ENCODE measurements around the gene IL11RA. TPM values are rescaled to one million over a fixed set of nuclear protein-coding genes. Genes with fewer than 3 reads are reported as not detected.

Gene IL11RA
- total and polyA plus RNA-seq, 2 of the 8 experiments (the other 6 are each of a cell fraction or from before 2014, with no cell fraction given): 5.5 to 9.1 TPM

DNA sequence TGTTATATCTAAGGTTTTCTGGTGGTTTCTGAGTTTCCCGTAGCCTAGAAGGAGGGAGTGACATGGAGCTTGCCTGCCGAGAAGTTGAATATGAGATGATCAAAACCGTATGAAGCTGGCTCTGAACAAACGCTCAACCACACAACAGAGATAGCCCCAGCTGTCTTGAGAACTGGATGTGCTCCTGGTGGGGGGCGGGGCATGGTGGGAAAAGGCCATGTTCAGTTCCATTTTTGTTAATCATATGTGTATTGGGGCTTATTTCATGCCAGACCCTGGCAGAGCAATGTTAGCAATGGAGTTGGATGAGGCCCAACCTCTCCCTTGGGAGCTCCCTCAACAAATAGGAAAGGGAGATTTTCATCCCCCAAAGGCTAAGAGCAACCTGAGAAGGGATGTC lies 34.2 kb downstream of the IL11RA start:
- H3K56ac ChIP-seq (replicated peaks; ENCODE audit: insufficient read length, low read depth, low read length): no peak overlapping the region
- POLR2A ChIA-PET (ENCODE audit: partially characterized antibody): interaction anchor here (0.6 kb wide), 1 partner anchor 10 kb away, joined by 3 read pairs; no protein-coding TSS in a partner anchor
- no peak overlapping the region for H4K8ac ChIP-seq (ENCODE audit: extremely low read depth, insufficient read depth, low read length)
- no peaks in the 10 kb centered on the region for H3K36me3 ChIP-seq (ENCODE audit: control insufficient read depth in 2 of 4, insufficient read depth in 4 of 4, low read length in 3 of 4)
- DNase-seq (ENCODE audit: low read depth in 1 of 2, low spot score in 2 of 2) (no peak), FAIRE-seq (no peak)
- no peak overlapping the region for H2AFZ ChIP-seq (ENCODE audit: low read length)
- no peaks in the 10 kb centered on the region for H3K79me1 ChIP-seq (ENCODE audit: low read depth, low read length)
- no peak overlapping the region for H2BK12ac ChIP-seq (ENCODE audit: low read depth, low read length)
- no peak overlapping the region for H3K23ac ChIP-seq (ENCODE audit: insufficient read length)
- H4K20me1 ChIP-seq (replicated peaks in 1 of 2; ENCODE audit: control insufficient read depth in 1 of 2, insufficient read depth in 2 of 2, low read length in 2 of 2): no peaks in the 10 kb centered on the region
- no peak overlapping the region for H3K4me2 ChIP-seq (ENCODE audit: insufficient read depth in 1 of 2, low read depth in 2 of 2, low read length in 2 of 2)
- H2AK5ac ChIP-seq (ENCODE audit: low read depth, low read length): no peak overlapping the region
- H3K14ac ChIP-seq (ENCODE audit: insufficient read length): no peak overlapping the region
- CTCF ChIA-PET (ENCODE audit: partially characterized antibody): interaction anchor here (1.0 to 12.6 kb wide), 5 partner anchors 8 to 21 kb away, joined by 3 to 147 read pairs (median 5); no protein-coding TSS in a partner anchor
- no peaks in the 10 kb centered on the region for H3K27me3 ChIP-seq (replicated peaks in 1 of 4; ENCODE audit: control insufficient read depth in 3 of 4, extremely low read depth in 1 of 4, insufficient read depth in 3 of 4, low read length in 3 of 4)
- no peaks in the 10 kb centered on the region for H3K9me3 ChIP-seq (ENCODE audit: insufficient read depth in 2 of 2, low read depth in 1 of 2, low read length in 1 of 2)
- no peak overlapping the region for H2BK15ac ChIP-seq (ENCODE audit: low read length)
- no peak overlapping the region for H2BK120ac ChIP-seq (replicated peaks; ENCODE audit: low read depth, low read length)
- H3K23me2 ChIP-seq (ENCODE audit: low read depth, low read length): no peaks in the 10 kb centered on the region; the same call in 1 of the 2 replicates
- H3K79me2 ChIP-seq (ENCODE audit: control insufficient read depth in 1 of 2, insufficient read depth in 2 of 2, low read length in 2 of 2): no peaks in the 10 kb centered on the region
- no peak overlapping the region for H4K5ac ChIP-seq (ENCODE audit: insufficient read length, low read depth, low read length)
- no peak overlapping the region for H3K18ac ChIP-seq (ENCODE audit: extremely low read depth, low read length)
- no peak overlapping the region for H3K4ac ChIP-seq (replicated peaks; ENCODE audit: insufficient read length, low read depth, low read length)
- peaks cover 0 to 3% (median 1%) of the 10 kb centered on the region in 4 experiments; a peak in 2 of 7 replicates for H3K4me1 ChIP-seq (replicated peaks in 1 of 4; ENCODE audit: control insufficient read depth in 3 of 4, insufficient read depth in 4 of 4, low read length in 3 of 4)
- 95% methylated on average over 5 of the region's 5 CpGs; no CpG with 5 or more reads in 1 of the 2 experiments for WGBS, 2 experiments (ENCODE audit: extremely low coverage in 1 of 2, insufficient coverage in 1 of 2, insufficient read length in 1 of 2, insufficient replicate concordance in 2 of 2, low coverage in 1 of 2, low lambda C conversion rate in 2 of 2, missing lambda C conversion rate in 1 of 2)
- no peak overlapping the region for H3K4me3 ChIP-seq (ENCODE audit: extremely low read depth in 1 of 4, insufficient read depth in 2 of 4, low read depth in 3 of 4, low read length in 4 of 4)
- no peak overlapping the region for H2BK20ac ChIP-seq (ENCODE audit: low read length)
- H3K9ac ChIP-seq (replicated peaks in 1 of 4; ENCODE audit: extremely low read depth in 1 of 4, low read depth in 3 of 4, low read length in 3 of 4): no peak overlapping the region
- no peak overlapping the region for H2BK5ac ChIP-seq (ENCODE audit: low read depth, low read length)
- H3K27ac ChIP-seq (ENCODE audit: low read depth, low read length): no peak overlapping the region
- H4K91ac ChIP-seq (replicated peaks; ENCODE audit: insufficient read length, low read length): no peak overlapping the region

Data from H1 (cell line).